ENCODE measurements around the gene FA2H.

Gene FA2H

DNA sequence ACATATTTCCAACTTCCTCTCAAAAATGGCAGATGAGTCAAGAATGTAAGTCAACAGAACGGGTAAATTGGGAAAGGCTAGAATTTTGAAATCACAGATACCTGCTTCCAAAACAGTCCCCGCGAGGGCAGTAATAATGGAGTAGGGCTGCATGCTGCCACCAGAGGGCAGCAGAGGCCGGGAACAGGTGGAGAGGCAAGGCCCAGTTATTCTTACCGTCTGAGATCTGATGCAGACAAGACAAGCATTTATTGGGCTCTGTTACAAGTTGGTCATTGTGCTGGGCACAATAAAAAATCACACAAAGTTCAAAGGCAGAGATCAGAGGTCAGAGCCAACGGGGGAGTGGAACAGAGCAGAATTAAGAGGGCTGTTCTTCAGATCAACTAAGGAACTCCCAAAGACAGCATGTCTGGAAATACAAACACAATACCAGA, 65.2 kb downstream of the FA2H start:
- H3K4me3 ChIP-seq (ENCODE audit: low read length): no peak overlapping the region
- TF ChIP-seq, protein P1, sequence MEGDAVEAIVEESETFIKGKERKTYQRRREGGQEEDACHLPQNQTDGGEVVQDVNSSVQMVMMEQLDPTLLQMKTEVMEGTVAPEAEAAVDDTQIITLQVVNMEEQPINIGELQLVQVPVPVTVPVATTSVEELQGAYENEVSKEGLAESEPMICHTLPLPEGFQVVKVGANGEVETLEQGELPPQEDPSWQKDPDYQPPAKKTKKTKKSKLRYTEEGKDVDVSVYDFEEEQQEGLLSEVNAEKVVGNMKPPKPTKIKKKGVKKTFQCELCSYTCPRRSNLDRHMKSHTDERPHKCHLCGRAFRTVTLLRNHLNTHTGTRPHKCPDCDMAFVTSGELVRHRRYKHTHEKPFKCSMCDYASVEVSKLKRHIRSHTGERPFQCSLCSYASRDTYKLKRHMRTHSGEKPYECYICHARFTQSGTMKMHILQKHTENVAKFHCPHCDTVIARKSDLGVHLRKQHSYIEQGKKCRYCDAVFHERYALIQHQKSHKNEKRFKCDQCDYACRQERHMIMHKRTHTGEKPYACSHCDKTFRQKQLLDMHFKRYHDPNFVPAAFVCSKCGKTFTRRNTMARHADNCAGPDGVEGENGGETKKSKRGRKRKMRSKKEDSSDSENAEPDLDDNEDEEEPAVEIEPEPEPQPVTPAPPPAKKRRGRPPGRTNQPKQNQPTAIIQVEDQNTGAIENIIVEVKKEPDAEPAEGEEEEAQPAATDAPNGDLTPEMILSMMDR (IDR thresholded peaks at IDR 0.05; ENCODE audit: insufficient read depth, low read depth, low read length, missing control alignments): peak; percentile 97
- peak; percentile 85 for DNase-seq (ENCODE audit: low read depth)

DNA sequence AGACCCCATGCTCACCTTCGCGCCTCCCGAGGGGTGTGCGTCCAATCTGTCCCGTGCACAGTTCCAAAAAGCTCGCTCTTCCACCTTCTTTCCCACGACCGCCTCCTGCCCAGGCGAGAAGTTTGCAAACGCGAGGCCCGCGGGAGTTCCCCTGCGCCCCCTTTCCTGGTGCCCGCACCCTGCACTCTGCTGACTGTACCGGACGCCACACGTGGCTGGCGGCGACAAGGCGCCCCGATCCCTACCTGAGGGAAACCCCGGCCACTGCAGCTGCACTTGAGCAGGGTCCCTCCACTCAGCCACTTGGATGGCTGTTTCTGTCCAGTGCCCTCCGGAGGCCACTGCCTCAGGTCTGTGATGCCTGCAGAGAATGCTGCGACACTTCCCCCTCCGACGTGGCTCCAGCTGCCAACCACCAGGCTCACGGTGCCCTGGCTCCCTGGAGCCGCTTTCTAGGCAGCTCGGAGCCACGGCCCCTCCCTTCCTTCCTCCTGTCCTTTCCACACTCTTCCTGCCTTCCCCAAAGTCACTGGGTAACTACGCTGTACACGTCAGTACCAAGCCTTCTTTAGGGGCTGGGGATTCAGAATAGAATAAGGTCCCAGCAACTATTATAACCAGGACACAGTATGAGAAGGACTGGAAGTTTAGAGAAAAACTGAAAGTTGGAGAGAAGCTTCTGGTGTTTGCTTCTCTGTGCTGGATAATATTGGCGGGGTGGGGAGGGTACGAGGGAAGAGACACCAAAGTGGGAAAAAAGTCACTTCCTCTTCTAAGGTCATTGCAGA, 74.0 kb downstream of the FA2H start, which contains the start of gene MLKL:
MLKL (minus strand) TSS at position 425 of the 788 bp plus-strand sequence. CDS start 5,105 bp downstream, outside the sequence.
- DNase-seq (ENCODE audit: low read depth): peak; percentile 62
- H3K4me3 ChIP-seq (ENCODE audit: low read length): peak within 1 kb of the TSS; percentile 79
- TF ChIP-seq, protein P1 (IDR thresholded peaks at IDR 0.05; ENCODE audit: insufficient read depth, low read depth, low read length, missing control alignments): no peak

GRCh38 chr16:74700116-74700437, 74.5 kb downstream of the FA2H start:
- TF ChIP-seq, protein P1 (IDR thresholded peaks at IDR 0.05; ENCODE audit: insufficient read depth, low read depth, low read length, missing control alignments): no peak
- H3K4me3 ChIP-seq (ENCODE audit: low read length): peak overlapping the region; percentile 79
- DNase-seq (ENCODE audit: low read depth): no peak

DNA sequence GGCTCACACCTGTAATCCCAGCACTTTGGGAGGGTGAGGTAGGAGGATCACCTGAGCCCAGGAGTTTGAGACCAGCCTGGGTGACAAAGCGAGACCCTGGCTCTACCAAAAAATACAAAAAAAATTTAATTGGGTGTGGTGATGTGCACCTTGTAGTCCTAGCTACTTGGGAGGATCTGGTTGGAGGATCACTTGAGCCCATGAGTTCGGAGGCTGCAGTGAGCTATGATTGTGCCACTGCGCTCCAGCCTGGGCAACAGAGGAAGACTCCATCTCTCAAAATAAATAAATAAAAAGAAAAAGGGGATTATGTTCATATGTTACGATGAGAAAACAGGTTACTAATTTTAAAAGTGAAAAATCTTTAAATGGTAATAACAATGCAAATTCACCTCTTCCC, 75.0 kb downstream of the FA2H start:
- peak overlapping the region; percentile 79 for H3K4me3 ChIP-seq (ENCODE audit: low read length)
- DNase-seq (ENCODE audit: low read depth): no peak
- TF ChIP-seq, protein P1 (IDR thresholded peaks at IDR 0.05; ENCODE audit: insufficient read depth, low read depth, low read length, missing control alignments): no peak

- H3K4me3 ChIP-seq (ENCODE audit: low read length): no peak overlapping the region
- TF ChIP-seq, protein P1 (IDR thresholded peaks at IDR 0.05; ENCODE audit: insufficient read depth, low read depth, low read length, missing control alignments): no peak
- peak; percentile 21 for DNase-seq (ENCODE audit: low read depth)
These were observed 76.4 kb downstream of the FA2H start for GRCh38 chr16:74698222-74698621.

GRCh38 chr16:74695450-74696422, 78.9 kb downstream of the FA2H start:
- DNase-seq (ENCODE audit: low read depth): peak; percentile 91
- TF ChIP-seq, protein P1 (IDR thresholded peaks at IDR 0.05; ENCODE audit: insufficient read depth, low read depth, low read length, missing control alignments): no peak
- peak overlapping the region; percentile 51 for H3K4me3 ChIP-seq (ENCODE audit: low read length)
